Measurements from ENCODE around the gene WDR18. TPM values are rescaled to one million over a fixed set of nuclear protein-coding genes. Genes with fewer than 3 reads are reported as not detected.
A peak's percentile ranks its signal among the peaks of the same experiment; 100 is the strongest.

The WDR18 gene
- total and polyA plus RNA-seq, 2 experiments from 2014 or later: 155 to 157 TPM

DNA sequence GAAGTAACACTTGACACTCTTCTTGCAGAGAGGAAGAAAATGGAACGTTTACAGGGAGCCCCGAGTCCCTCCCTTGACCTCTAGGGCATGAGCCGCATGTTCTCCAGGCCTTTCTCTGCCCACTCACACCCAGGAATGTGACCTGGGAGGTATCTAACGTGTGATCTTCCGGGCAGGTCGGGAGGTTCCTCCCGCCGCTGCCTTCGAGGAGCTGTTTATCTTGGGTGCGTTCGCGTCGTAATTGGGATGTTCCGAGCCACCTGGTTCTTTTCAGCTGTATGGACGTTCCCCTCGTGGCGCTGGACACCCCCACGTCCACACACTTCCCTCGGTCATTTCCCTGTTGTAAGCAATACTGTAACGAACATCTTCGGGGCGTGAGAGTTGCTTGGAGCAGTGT lies 44.7 kb upstream of the WDR18 start (continued):
- TF ChIP-seq, protein P1, sequence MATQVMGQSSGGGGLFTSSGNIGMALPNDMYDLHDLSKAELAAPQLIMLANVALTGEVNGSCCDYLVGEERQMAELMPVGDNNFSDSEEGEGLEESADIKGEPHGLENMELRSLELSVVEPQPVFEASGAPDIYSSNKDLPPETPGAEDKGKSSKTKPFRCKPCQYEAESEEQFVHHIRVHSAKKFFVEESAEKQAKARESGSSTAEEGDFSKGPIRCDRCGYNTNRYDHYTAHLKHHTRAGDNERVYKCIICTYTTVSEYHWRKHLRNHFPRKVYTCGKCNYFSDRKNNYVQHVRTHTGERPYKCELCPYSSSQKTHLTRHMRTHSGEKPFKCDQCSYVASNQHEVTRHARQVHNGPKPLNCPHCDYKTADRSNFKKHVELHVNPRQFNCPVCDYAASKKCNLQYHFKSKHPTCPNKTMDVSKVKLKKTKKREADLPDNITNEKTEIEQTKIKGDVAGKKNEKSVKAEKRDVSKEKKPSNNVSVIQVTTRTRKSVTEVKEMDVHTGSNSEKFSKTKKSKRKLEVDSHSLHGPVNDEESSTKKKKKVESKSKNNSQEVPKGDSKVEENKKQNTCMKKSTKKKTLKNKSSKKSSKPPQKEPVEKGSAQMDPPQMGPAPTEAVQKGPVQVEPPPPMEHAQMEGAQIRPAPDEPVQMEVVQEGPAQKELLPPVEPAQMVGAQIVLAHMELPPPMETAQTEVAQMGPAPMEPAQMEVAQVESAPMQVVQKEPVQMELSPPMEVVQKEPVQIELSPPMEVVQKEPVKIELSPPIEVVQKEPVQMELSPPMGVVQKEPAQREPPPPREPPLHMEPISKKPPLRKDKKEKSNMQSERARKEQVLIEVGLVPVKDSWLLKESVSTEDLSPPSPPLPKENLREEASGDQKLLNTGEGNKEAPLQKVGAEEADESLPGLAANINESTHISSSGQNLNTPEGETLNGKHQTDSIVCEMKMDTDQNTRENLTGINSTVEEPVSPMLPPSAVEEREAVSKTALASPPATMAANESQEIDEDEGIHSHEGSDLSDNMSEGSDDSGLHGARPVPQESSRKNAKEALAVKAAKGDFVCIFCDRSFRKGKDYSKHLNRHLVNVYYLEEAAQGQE (IDR thresholded peaks at IDR 0.05; ENCODE audit: unreplicated experiment): no peak
- no peak for TF ChIP-seq ZNF114 (CRISPR knock-in tag; IDR thresholded peaks at IDR 0.05)
- no peak for TF ChIP-seq EZH2phosphoT487 (IDR thresholded peaks at IDR 0.05; ENCODE audit: unreplicated experiment)
- TF ChIP-seq ZNF331 (CRISPR knock-in tag; IDR thresholded peaks at IDR 0.05; ENCODE audit: low read depth): no peak
- TF ChIP-seq, protein P2, sequence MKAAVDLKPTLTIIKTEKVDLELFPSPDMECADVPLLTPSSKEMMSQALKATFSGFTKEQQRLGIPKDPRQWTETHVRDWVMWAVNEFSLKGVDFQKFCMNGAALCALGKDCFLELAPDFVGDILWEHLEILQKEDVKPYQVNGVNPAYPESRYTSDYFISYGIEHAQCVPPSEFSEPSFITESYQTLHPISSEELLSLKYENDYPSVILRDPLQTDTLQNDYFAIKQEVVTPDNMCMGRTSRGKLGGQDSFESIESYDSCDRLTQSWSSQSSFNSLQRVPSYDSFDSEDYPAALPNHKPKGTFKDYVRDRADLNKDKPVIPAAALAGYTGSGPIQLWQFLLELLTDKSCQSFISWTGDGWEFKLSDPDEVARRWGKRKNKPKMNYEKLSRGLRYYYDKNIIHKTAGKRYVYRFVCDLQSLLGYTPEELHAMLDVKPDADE (IDR thresholded peaks at IDR 0.05): no peak
- no peak for TF ChIP-seq NANOG (IDR thresholded peaks at IDR 0.05; ENCODE audit: borderline replicate concordance)
- TF ChIP-seq CTCF (conservative IDR thresholded peaks at IDR 0.05; ENCODE audit: low read depth in 2 of 2): no peak
- TF ChIP-seq STAT1 (IDR thresholded peaks at IDR 0.05; ENCODE audit: unreplicated experiment): no peak
- TF ChIP-seq EZH2 (IDR thresholded peaks at IDR 0.05; ENCODE audit: low read depth, unreplicated experiment): no peak
- TF ChIP-seq POLR2AphosphoS5 (IDR thresholded peaks at IDR 0.05; ENCODE audit: low read depth): no peak
- no peak for TF ChIP-seq CREB1 (CRISPR knock-in tag; IDR thresholded peaks at IDR 0.05; ENCODE audit: low read depth)

- peaks cover 70% of the 10 kb centered on the region for H3K79me2 ChIP-seq (replicated peaks; ENCODE audit: insufficient read depth)
- H3K4me3 Mint-ChIP-seq: no peak overlapping the region; the same call in 2 of the 3 replicates
- peaks cover 16% of the 10 kb centered on the region for H3K27me3 Mint-ChIP-seq (ENCODE audit: insufficient read depth, low read depth, poor library complexity)
- TF ChIP-seq NANOG (IDR thresholded peaks at IDR 0.05; ENCODE audit: borderline replicate concordance) (no peak), ZNF114 (CRISPR knock-in tag; IDR thresholded peaks at IDR 0.05) (no peak), STAT1 (IDR thresholded peaks at IDR 0.05; ENCODE audit: unreplicated experiment) (no peak), EZH2 (IDR thresholded peaks at IDR 0.05; ENCODE audit: low read depth, unreplicated experiment) (no peak), POLR2AphosphoS5 (IDR thresholded peaks at IDR 0.05; ENCODE audit: low read depth) (no peak)
- TF ChIP-seq, protein P3, sequence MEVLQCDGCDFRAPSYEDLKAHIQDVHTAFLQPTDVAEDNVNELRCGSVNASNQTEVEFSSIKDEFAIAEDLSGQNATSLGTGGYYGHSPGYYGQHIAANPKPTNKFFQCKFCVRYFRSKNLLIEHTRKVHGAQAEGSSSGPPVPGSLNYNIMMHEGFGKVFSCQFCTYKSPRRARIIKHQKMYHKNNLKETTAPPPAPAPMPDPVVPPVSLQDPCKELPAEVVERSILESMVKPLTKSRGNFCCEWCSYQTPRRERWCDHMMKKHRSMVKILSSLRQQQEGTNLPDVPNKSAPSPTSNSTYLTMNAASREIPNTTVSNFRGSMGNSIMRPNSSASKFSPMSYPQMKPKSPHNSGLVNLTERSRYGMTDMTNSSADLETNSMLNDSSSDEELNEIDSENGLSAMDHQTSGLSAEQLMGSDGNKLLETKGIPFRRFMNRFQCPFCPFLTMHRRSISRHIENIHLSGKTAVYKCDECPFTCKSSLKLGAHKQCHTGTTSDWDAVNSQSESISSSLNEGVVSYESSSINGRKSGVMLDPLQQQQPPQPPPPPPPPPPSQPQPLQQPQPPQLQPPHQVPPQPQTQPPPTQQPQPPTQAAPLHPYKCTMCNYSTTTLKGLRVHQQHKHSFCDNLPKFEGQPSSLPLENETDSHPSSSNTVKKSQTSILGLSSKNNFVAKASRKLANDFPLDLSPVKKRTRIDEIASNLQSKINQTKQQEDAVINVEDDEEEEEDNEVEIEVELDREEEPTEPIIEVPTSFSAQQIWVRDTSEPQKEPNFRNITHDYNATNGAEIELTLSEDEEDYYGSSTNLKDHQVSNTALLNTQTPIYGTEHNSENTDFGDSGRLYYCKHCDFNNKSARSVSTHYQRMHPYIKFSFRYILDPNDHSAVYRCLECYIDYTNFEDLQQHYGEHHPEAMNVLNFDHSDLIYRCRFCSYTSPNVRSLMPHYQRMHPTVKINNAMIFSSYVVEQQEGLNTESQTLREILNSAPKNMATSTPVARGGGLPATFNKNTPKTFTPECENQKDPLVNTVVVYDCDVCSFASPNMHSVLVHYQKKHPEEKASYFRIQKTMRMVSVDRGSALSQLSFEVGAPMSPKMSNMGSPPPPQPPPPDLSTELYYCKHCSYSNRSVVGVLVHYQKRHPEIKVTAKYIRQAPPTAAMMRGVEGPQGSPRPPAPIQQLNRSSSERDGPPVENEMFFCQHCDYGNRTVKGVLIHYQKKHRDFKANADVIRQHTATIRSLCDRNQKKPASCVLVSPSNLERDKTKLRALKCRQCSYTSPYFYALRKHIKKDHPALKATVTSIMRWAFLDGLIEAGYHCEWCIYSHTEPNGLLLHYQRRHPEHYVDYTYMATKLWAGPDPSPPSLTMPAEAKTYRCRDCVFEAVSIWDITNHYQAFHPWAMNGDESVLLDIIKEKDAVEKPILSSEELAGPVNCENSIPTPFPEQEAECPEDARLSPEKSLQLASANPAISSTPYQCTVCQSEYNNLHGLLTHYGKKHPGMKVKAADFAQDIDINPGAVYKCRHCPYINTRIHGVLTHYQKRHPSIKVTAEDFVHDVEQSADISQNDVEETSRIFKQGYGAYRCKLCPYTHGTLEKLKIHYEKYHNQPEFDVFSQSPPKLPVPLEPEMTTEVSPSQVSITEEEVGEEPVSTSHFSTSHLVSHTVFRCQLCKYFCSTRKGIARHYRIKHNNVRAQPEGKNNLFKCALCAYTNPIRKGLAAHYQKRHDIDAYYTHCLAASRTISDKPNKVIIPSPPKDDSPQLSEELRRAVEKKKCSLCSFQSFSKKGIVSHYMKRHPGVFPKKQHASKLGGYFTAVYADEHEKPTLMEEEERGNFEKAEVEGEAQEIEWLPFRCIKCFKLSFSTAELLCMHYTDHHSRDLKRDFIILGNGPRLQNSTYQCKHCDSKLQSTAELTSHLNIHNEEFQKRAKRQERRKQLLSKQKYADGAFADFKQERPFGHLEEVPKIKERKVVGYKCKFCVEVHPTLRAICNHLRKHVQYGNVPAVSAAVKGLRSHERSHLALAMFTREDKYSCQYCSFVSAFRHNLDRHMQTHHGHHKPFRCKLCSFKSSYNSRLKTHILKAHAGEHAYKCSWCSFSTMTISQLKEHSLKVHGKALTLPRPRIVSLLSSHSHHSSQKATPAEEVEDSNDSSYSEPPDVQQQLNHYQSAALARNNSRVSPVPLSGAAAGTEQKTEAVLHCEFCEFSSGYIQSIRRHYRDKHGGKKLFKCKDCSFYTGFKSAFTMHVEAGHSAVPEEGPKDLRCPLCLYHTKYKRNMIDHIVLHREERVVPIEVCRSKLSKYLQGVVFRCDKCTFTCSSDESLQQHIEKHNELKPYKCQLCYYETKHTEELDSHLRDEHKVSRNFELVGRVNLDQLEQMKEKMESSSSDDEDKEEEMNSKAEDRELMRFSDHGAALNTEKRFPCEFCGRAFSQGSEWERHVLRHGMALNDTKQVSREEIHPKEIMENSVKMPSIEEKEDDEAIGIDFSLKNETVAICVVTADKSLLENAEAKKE (CRISPR knock-in tag; IDR thresholded peaks at IDR 0.05): no peak
Measured at GRCh38 chr19:939922-940321, 44.2 kb upstream of the WDR18 start.

More at GRCh38 chr19:939922-940321, 44.2 kb upstream of the WDR18 start:
- no peaks in the 10 kb centered on the region for H3K9me2 ChIP-seq (ENCODE audit: insufficient read depth)
- H3K4me3 ChIP-seq: no peak overlapping the region
- Mint-ChIP-seq H3K36me3 (ENCODE audit: low read depth) (peaks cover 44% of the 10 kb centered on the region), H3K27ac (peak overlapping the region; percentile 55; the same call in 1 of the 2 replicates), H3K9me3 (peaks cover 2% of the 10 kb centered on the region; the same call in 2 of the 3 replicates), H3K4me1 (no peaks in the 10 kb centered on the region; the same call in 2 of the 3 replicates)
- no peak overlapping the region for H3K4me2 ChIP-seq
- peaks cover 3% of the 10 kb centered on the region for H4K20me1 ChIP-seq (replicated peaks; ENCODE audit: insufficient read depth)
- H3K4me1 ChIP-seq (ENCODE audit: insufficient read depth): no peaks in the 10 kb centered on the region
- 0 out of 2 replicates have a peak, but pooled peaks cover 3% of the 10 kb centered on the region for H3F3A ChIP-seq (replicated peaks; ENCODE audit: low read depth)
- no peak overlapping the region for H2AFZ ChIP-seq
- no peak for DNase-seq (ENCODE audit: low spot score)
- no peaks in the 10 kb centered on the region for H3K27me3 ChIP-seq (ENCODE audit: insufficient read depth)
- ATAC-seq: no peak
- no peak overlapping the region for H3K27ac ChIP-seq (ENCODE audit: low read depth)
- no peaks in the 10 kb centered on the region for H3K36me3 ChIP-seq (ENCODE audit: insufficient read depth)
